ENCODE measurements around the gene FKBP2.

The FKBP2 gene

GRCh38 chr11:64219755-64220154 is 21.1 kb upstream of the FKBP2 start:
- no peak for DNase-seq

- DNase-seq: no peak
These were observed 20.6 kb upstream of the FKBP2 start for GRCh38 chr11:64220271-64220670.

GRCh38 chr11:64220798-64221197 is 20.1 kb upstream of the FKBP2 start:
- DNase-seq: no peak

GRCh38 chr11:64222651-64223000 is 18.3 kb upstream of the FKBP2 start:
- no peak for DNase-seq

- no peak for DNase-seq
These were observed 17.8 kb upstream of the FKBP2 start for GRCh38 chr11:64223001-64223651.

- DNase-seq: no peak
These were observed 16.6 kb upstream of the FKBP2 start for GRCh38 chr11:64224151-64224890.

- DNase-seq: no peak
These were observed 15.8 kb upstream of the FKBP2 start for GRCh38 chr11:64224891-64225607.

GRCh38 chr11:64225608-64226506 is 15.0 kb upstream of the FKBP2 start, which contains the start of the genes NUDT22 and TRPT1:
Gene NUDT22, plus strand, starts transcription at chr11:64226274. Its CDS starts 379 bp downstream, at chr11:64226653.
Gene TRPT1, minus strand, starts transcription at chr11:64226186. Its CDS starts 326 bp downstream, at chr11:64225860.
- peak; percentile 99 for DNase-seq

GRCh38 chr11:64226507-64227051 is 14.3 kb upstream of the FKBP2 start:
- DNase-seq: peak; percentile 85

GRCh38 chr11:64227405-64227956 is 13.4 kb upstream of the FKBP2 start:
- DNase-seq: no peak

GRCh38 chr11:64229090-64229743 is 11.7 kb upstream of the FKBP2 start:
- no peak for DNase-seq

- DNase-seq: no peak
These were observed 11.1 kb upstream of the FKBP2 start for GRCh38 chr11:64229744-64230170.

GRCh38 chr11:64230171-64230984 is 10.5 kb upstream of the FKBP2 start, which contains the start of gene DNAJC4:
Gene DNAJC4, plus strand, starts transcription at chr11:64230548. Its CDS starts 307 bp downstream, at chr11:64230855.
- DNase-seq: peak; percentile 95

GRCh38 chr11:64230985-64231365 is 9.9 kb upstream of the FKBP2 start:
- no peak for DNase-seq

GRCh38 chr11:64231546-64231945 is 9.3 kb upstream of the FKBP2 start:
- no peak for DNase-seq

- DNase-seq: no peak
These were observed 8.5 kb upstream of the FKBP2 start for GRCh38 chr11:64232182-64232966.

GRCh38 chr11:64232967-64233315 is 8.0 kb upstream of the FKBP2 start:
- no peak for DNase-seq

GRCh38 chr11:64233913-64234586 is 6.8 kb upstream of the FKBP2 start, which contains the start of gene VEGFB:
Gene VEGFB, plus strand, starts transcription at chr11:64234584. Its CDS starts 250 bp downstream, at chr11:64234834.
- peak; percentile 84 for DNase-seq
